GM12873 (cell line): ENCODE data around the gene ATP6V0E2.
A peak's percentile ranks its signal among the peaks of the same experiment; 100 is the strongest.

Experiments used
- CTCF ChIP-seq: IDR thresholded peaks from 2 replicates; pipeline ENCODE4 v1.5.1; 2012; ENCODE audit warnings: low read depth, mild to moderate bottlenecking, moderate library complexity, low read length, control low read depth; ENCODE audit not compliant: insufficient read depth; ENCODE audit errors: missing control alignments

Gene ATP6V0E2

GRCh38 chr7:149860821-149861727 lies 12.7 kb upstream of the ATP6V0E2 start:
- peak; percentile 47 for TF ChIP-seq CTCF

- no peak for TF ChIP-seq CTCF
Measured at GRCh38 chr7:149861728-149862045, 12.1 kb upstream of the ATP6V0E2 start.

GRCh38 chr7:149862156-149862555 lies 11.6 kb upstream of the ATP6V0E2 start:
- TF ChIP-seq CTCF = no peak

GRCh38 chr7:149863500-149863899 lies 10.3 kb upstream of the ATP6V0E2 start:
- TF ChIP-seq CTCF = no peak

GRCh38 chr7:149864023-149864422 lies 9.7 kb upstream of the ATP6V0E2 start:
- no peak for TF ChIP-seq CTCF

GRCh38 chr7:149864751-149865150 lies 9.0 kb upstream of the ATP6V0E2 start:
- no peak for TF ChIP-seq CTCF

- no peak for TF ChIP-seq CTCF
Measured at GRCh38 chr7:149865437-149865836, 8.3 kb upstream of the ATP6V0E2 start.
